WTC11 (cell line): ENCODE measurements around the gene PEAK1.

Source experiments
- ATF6 ChIP-seq: sonication (generic); formaldehyde crosslinking; IDR thresholded peaks from 2 replicates; pipeline ENCODE4 v1.8.1; 2023; ENCODE audit warnings: mild to moderate bottlenecking, missing genetic modification reagents
- CTCF ChIP-seq: fragments of 200-600 bp; IDR thresholded peaks from 2 replicates; pipeline ENCODE4 v1.8.0; 2022; ENCODE audit warnings: antibody characterized with exemption
- ELF4 ChIP-seq: sonication (generic); formaldehyde crosslinking; IDR thresholded peaks from 2 replicates; pipeline ENCODE4 v1.8.1; 2022; ENCODE audit warnings: low read depth, mild to moderate bottlenecking, moderate library complexity, missing genetic modification reagents
- IRF2 ChIP-seq: sonication (generic); formaldehyde crosslinking; IDR thresholded peaks from 2 replicates; pipeline ENCODE4 v1.8.0; 2022; ENCODE audit warnings: low read depth, missing genetic modification reagents, borderline replicate concordance
- JUN ChIP-seq: sonication (generic); formaldehyde crosslinking; IDR thresholded peaks from 2 replicates; pipeline ENCODE4 v1.8.0; 2023; ENCODE audit warnings: mild to moderate bottlenecking, missing genetic modification reagents
- MAX ChIP-seq: sonication (generic); formaldehyde crosslinking; IDR thresholded peaks from 2 replicates; pipeline ENCODE4 v1.8.0; 2022; ENCODE audit warnings: mild to moderate bottlenecking, missing genetic modification reagents
- NFE2L1 ChIP-seq: sonication (generic); formaldehyde crosslinking; IDR thresholded peaks from 2 replicates; pipeline ENCODE4 v1.8.1; 2023; ENCODE audit warnings: missing genetic modification reagents
- TF ChIP-seq, protein P1 (sequence below): sonication (generic); formaldehyde crosslinking; IDR thresholded peaks from 2 replicates; pipeline ENCODE4 v1.8.0; 2023; ENCODE audit warnings: missing genetic modification reagents, mild to moderate bottlenecking, borderline replicate concordance

- TF ChIP-seq CTCF: no peak
- TF ChIP-seq ELF4 (CRISPR knock-in tag): no peak
- TF ChIP-seq IRF2: no peak
- no peak for TF ChIP-seq MAX (CRISPR knock-in tag)
- TF ChIP-seq NFE2L1 (CRISPR knock-in tag): no peak
- TF ChIP-seq, protein P1, sequence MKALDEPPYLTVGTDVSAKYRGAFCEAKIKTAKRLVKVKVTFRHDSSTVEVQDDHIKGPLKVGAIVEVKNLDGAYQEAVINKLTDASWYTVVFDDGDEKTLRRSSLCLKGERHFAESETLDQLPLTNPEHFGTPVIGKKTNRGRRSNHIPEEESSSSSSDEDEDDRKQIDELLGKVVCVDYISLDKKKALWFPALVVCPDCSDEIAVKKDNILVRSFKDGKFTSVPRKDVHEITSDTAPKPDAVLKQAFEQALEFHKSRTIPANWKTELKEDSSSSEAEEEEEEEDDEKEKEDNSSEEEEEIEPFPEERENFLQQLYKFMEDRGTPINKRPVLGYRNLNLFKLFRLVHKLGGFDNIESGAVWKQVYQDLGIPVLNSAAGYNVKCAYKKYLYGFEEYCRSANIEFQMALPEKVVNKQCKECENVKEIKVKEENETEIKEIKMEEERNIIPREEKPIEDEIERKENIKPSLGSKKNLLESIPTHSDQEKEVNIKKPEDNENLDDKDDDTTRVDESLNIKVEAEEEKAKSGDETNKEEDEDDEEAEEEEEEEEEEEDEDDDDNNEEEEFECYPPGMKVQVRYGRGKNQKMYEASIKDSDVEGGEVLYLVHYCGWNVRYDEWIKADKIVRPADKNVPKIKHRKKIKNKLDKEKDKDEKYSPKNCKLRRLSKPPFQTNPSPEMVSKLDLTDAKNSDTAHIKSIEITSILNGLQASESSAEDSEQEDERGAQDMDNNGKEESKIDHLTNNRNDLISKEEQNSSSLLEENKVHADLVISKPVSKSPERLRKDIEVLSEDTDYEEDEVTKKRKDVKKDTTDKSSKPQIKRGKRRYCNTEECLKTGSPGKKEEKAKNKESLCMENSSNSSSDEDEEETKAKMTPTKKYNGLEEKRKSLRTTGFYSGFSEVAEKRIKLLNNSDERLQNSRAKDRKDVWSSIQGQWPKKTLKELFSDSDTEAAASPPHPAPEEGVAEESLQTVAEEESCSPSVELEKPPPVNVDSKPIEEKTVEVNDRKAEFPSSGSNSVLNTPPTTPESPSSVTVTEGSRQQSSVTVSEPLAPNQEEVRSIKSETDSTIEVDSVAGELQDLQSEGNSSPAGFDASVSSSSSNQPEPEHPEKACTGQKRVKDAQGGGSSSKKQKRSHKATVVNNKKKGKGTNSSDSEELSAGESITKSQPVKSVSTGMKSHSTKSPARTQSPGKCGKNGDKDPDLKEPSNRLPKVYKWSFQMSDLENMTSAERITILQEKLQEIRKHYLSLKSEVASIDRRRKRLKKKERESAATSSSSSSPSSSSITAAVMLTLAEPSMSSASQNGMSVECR (CRISPR knock-in tag): no peak
- no peak for TF ChIP-seq JUN
- no peak for TF ChIP-seq ATF6 (CRISPR knock-in tag)
Observed at GRCh38 chr15:77052556-77052955, 367.3 kb downstream of the PEAK1 start.
